Astrocyte of the spinal cord (primary cell): ENCODE results near the gene F2R.
"Not testable (repeated sequence)": the region's sequence is repeated elsewhere in the genome, so short reads cannot be mapped to it uniquely, and the experiment has no call there.

Experiments used
- DNase-seq: peaks from one replicate; pipeline ENCODE4 v3.0.0; 2011; ENCODE audit warnings: low read depth, low spot score
- H3K4me3 ChIP-seq: 2 replicates; pipeline ENCODE4 v1.5.1; 2011; ENCODE audit warnings: low read depth, mild to moderate bottlenecking, low read length, moderate library complexity
- in situ Hi-C: cut with HindIII; loops from 2 replicates; pipeline ENCODE4 v1.10.0; 2017; ENCODE audit warnings: low sequenced_read_pairs
- TF ChIP-seq, protein P1 (sequence below): IDR thresholded peaks from 2 replicates; pipeline ENCODE4 v1.5.1; 2012; ENCODE audit warnings: low read depth, mild to moderate bottlenecking, low read length, inconsistent platforms

F2R gene

GRCh38 chr5:76674330-76675066 lies 41.4 kb upstream of the F2R start:
- no peak for DNase-seq
- no peak overlapping the region for H3K4me3 ChIP-seq
- in situ Hi-C loops, result no loop called here
- TF ChIP-seq, protein P1, sequence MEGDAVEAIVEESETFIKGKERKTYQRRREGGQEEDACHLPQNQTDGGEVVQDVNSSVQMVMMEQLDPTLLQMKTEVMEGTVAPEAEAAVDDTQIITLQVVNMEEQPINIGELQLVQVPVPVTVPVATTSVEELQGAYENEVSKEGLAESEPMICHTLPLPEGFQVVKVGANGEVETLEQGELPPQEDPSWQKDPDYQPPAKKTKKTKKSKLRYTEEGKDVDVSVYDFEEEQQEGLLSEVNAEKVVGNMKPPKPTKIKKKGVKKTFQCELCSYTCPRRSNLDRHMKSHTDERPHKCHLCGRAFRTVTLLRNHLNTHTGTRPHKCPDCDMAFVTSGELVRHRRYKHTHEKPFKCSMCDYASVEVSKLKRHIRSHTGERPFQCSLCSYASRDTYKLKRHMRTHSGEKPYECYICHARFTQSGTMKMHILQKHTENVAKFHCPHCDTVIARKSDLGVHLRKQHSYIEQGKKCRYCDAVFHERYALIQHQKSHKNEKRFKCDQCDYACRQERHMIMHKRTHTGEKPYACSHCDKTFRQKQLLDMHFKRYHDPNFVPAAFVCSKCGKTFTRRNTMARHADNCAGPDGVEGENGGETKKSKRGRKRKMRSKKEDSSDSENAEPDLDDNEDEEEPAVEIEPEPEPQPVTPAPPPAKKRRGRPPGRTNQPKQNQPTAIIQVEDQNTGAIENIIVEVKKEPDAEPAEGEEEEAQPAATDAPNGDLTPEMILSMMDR, result no peak

DNA sequence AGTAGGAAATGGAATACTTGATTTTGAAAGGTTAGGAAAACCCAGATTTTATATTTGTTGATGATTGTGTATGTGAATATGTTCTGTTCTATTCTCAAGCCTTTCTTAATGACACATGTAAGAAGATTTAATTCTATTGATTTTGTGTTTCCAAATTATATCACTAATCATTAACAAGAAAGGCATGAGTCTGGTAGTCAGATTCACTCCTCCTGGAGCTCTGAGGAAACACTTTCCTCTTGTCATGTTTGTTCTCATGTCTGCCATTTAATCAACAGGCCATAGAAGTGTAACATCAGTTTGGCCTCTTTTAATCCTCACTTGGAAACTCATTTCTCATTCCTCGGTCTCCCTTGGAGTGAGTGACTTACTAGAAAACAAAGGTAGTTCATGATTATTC lies 40.6 kb upstream of the F2R start:
- TF ChIP-seq, protein P1, result no peak
- no peak overlapping the region for H3K4me3 ChIP-seq
- no peak for DNase-seq
- in situ Hi-C loops, result no loop called here

- no peak for DNase-seq
Observed at GRCh38 chr5:76677849-76678472, 38.0 kb upstream of the F2R start.

GRCh38 chr5:76679231-76679630 lies 36.7 kb upstream of the F2R start:
- no peak for DNase-seq
- in situ Hi-C loops, result no loop called here
- TF ChIP-seq, protein P1, result no peak
- H3K4me3 ChIP-seq, result no peak overlapping the region

More at GRCh38 chr5:76677849-76678472, 38.0 kb upstream of the F2R start:
- H3K4me3 ChIP-seq, result no peak overlapping the region
- TF ChIP-seq, protein P1, result no peak
- in situ Hi-C loops, result no loop called here

DNA sequence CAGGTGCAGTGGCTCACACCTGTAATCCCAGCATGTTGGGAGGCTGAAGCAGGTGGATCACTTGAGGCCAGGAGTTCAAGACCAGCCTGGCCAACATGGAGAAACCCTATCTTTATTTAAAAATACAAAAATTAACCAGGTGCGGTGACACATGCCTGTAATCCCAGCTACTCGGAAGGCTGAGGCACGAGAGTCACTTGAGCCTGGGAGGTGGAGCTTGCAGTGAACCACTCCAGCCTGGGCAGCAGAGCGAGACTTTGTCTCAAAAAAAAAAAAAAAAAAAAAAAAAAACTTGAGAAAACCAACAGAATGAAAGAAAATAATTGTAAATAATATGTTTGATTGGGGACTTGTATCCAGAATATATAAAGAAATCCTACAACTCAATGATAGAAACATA lies 35.1 kb upstream of the F2R start:
- DNase-seq, in situ Hi-C loops, H3K4me3 ChIP-seq: not testable (repeated sequence)

DNA sequence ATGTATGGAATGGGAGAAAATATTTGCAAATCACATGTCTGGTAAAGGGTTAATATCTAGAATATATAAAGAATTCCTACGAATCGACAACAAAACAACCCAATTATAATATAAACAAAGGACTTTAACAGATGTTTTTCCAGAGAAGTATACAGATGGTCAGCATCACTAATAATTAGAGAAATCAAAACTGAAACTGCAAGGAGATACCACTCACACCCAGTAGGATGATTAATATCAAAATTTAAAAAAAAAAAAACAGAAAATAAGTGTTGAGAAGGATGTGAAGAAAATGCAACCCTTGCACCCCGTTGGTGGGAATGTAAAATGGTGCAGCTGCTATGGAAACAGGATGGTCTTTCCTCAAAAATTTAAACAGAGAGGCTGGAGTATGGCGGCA lies 34.6 kb upstream of the F2R start:
- in situ Hi-C loops, result no loop called here
- no peak for DNase-seq
- no peak overlapping the region for H3K4me3 ChIP-seq
- TF ChIP-seq, protein P1, result no peak

DNA sequence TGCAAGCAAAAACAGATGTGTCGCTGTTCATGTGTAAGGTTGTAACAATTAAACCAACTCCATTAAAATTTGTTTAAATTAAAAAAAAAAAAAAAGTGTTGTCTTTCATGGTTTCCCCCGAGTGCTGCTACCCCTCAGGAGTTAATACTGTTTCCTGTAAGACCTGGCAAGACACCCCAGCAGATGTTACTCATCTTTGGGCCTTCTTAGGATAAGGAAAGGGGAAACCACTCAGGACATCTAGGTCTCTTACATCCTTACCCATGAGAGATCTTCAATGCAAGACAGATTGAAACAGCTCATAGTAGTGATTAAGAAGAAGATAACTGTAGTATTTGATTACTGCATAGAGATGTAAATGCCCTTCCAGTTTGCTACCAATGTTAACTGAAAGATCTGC lies 33.5 kb upstream of the F2R start:
- no peak for DNase-seq
- in situ Hi-C loops, result no loop called here
- H3K4me3 ChIP-seq, result no peak overlapping the region
- TF ChIP-seq, protein P1, result no peak
